ENCODE data around the gene EEIG1.
A peak's percentile ranks its signal among the peaks of the same experiment; 100 is the strongest.

EEIG1 gene

GRCh38 chr9:127937388-127938297 lies 43.1 kb downstream of the EEIG1 start, which contains the start of gene DPM2:
TSS of gene DPM2 (minus strand) at chr9:127937854. CDS start at chr9:127937820, 34 bp downstream.
- Mint-ChIP-seq H3K36me3 (ENCODE audit: low read depth) (peaks cover 34% of the 10 kb centered on the region), H3K4me1 (ENCODE audit: low read depth) (peaks cover 32% of the 10 kb centered on the region), H3K9me3 (no peaks in the 10 kb centered on the region), H3K4me3 (peak within 1 kb of the TSS; percentile 96), H3K27ac (peak within 1 kb of the TSS; percentile 93), H3K27me3 (ENCODE audit: low read depth) (no peaks in the 10 kb centered on the region)

- Mint-ChIP-seq H3K27ac (peak overlapping the region; percentile 93), H3K36me3 (ENCODE audit: low read depth) (peaks cover 30% of the 10 kb centered on the region), H3K4me1 (ENCODE audit: low read depth) (peaks cover 32% of the 10 kb centered on the region), H3K9me3 (no peaks in the 10 kb centered on the region), H3K4me3 (peak overlapping the region; percentile 96), H3K27me3 (ENCODE audit: low read depth) (no peaks in the 10 kb centered on the region)
Observed at GRCh38 chr9:127937056-127937387, 43.8 kb downstream of the EEIG1 start.

GRCh38 chr9:127936347-127936852 lies 44.4 kb downstream of the EEIG1 start:
- Mint-ChIP-seq H3K4me1 (ENCODE audit: low read depth) (peaks cover 35% of the 10 kb centered on the region), H3K4me3 (peak overlapping the region; percentile 96), H3K9me3 (no peaks in the 10 kb centered on the region), H3K27ac (peak overlapping the region; percentile 93), H3K27me3 (ENCODE audit: low read depth) (no peaks in the 10 kb centered on the region), H3K36me3 (ENCODE audit: low read depth) (peaks cover 29% of the 10 kb centered on the region)

GRCh38 chr9:127935765-127936221 lies 45.0 kb downstream of the EEIG1 start:
- H3K27ac Mint-ChIP-seq, result peak overlapping the region; percentile 72
- peak overlapping the region; percentile 96 for H3K4me3 Mint-ChIP-seq
- peaks cover 40% of the 10 kb centered on the region for H3K4me1 Mint-ChIP-seq (ENCODE audit: low read depth)
- H3K9me3 Mint-ChIP-seq, result no peaks in the 10 kb centered on the region
- H3K27me3 Mint-ChIP-seq (ENCODE audit: low read depth), result no peaks in the 10 kb centered on the region
- H3K36me3 Mint-ChIP-seq (ENCODE audit: low read depth), result peaks cover 28% of the 10 kb centered on the region

GRCh38 chr9:127934986-127935385 lies 45.8 kb downstream of the EEIG1 start:
- peaks cover 22% of the 10 kb centered on the region for H3K36me3 Mint-ChIP-seq (ENCODE audit: low read depth)
- peak overlapping the region; percentile 50 for H3K4me3 Mint-ChIP-seq
- H3K27ac Mint-ChIP-seq, result peak overlapping the region; percentile 55
- peaks cover 2% of the 10 kb centered on the region for H3K27me3 Mint-ChIP-seq (ENCODE audit: low read depth)
- no peaks in the 10 kb centered on the region for H3K9me3 Mint-ChIP-seq
- H3K4me1 Mint-ChIP-seq (ENCODE audit: low read depth), result peaks cover 44% of the 10 kb centered on the region

GRCh38 chr9:127934248-127934647 lies 46.5 kb downstream of the EEIG1 start:
- Mint-ChIP-seq H3K4me1 (ENCODE audit: low read depth) (peaks cover 48% of the 10 kb centered on the region), H3K36me3 (ENCODE audit: low read depth) (peaks cover 22% of the 10 kb centered on the region), H3K27me3 (ENCODE audit: low read depth) (peaks cover 4% of the 10 kb centered on the region), H3K9me3 (no peaks in the 10 kb centered on the region), H3K4me3 (no peak overlapping the region), H3K27ac (no peak overlapping the region)

- H3K27ac Mint-ChIP-seq, result peak overlapping the region; percentile 56
- H3K36me3 Mint-ChIP-seq (ENCODE audit: low read depth), result peaks cover 17% of the 10 kb centered on the region
- peaks cover 11% of the 10 kb centered on the region for H3K27me3 Mint-ChIP-seq (ENCODE audit: low read depth)
- no peaks in the 10 kb centered on the region for H3K9me3 Mint-ChIP-seq
- H3K4me3 Mint-ChIP-seq, result peak overlapping the region; percentile 78
- H3K4me1 Mint-ChIP-seq (ENCODE audit: low read depth), result peaks cover 33% of the 10 kb centered on the region
Observed at GRCh38 chr9:127931092-127931881, 49.5 kb downstream of the EEIG1 start.
